Activated CD4-positive, alpha-beta T cell treated with anti-CD3 and anti-CD28 coated beads, Interleukin-2, amount 50 U/mL, for 48 hours (primary cell): ENCODE data around the gene FRAS1.

ENCODE experiments used
- DNase-seq, 2 experiments: peaks; one replicate each; pipeline ENCODE4 v3.0.0-alpha.2; 2020

FRAS1 gene

GRCh38 chr4:78337244-78338020 is 280.3 kb downstream of the FRAS1 start:
- DNase-seq: no peak

- no peak for DNase-seq
These were observed 285.0 kb downstream of the FRAS1 start for GRCh38 chr4:78342125-78342524.

GRCh38 chr4:78343682-78344081 is 286.6 kb downstream of the FRAS1 start:
- DNase-seq: no peak

GRCh38 chr4:78345237-78345636 is 288.1 kb downstream of the FRAS1 start:
- DNase-seq: no peak

- no peak for DNase-seq
These were observed 289.1 kb downstream of the FRAS1 start for GRCh38 chr4:78346222-78346621.

GRCh38 chr4:78347527-78347926 is 290.4 kb downstream of the FRAS1 start:
- DNase-seq: no peak

GRCh38 chr4:78353921-78354320 is 296.8 kb downstream of the FRAS1 start:
- no peak for DNase-seq

GRCh38 chr4:78354782-78355181 is 297.7 kb downstream of the FRAS1 start:
- DNase-seq: no peak

- DNase-seq: no peak
These were observed 298.2 kb downstream of the FRAS1 start for GRCh38 chr4:78355306-78355705.

GRCh38 chr4:78356251-78356786 is 299.2 kb downstream of the FRAS1 start:
- no peak for DNase-seq

- DNase-seq: no peak
These were observed 300.0 kb downstream of the FRAS1 start for GRCh38 chr4:78357122-78357521.

GRCh38 chr4:78360466-78360865 is 303.3 kb downstream of the FRAS1 start:
- no peak for DNase-seq

GRCh38 chr4:78361621-78362120 is 304.5 kb downstream of the FRAS1 start:
- no peak for DNase-seq

- no peak for DNase-seq
These were observed 305.2 kb downstream of the FRAS1 start for GRCh38 chr4:78362310-78362709.

- DNase-seq: no peak
These were observed 306.0 kb downstream of the FRAS1 start for GRCh38 chr4:78363031-78363570.

- no peak for DNase-seq
These were observed 312.6 kb downstream of the FRAS1 start for GRCh38 chr4:78369679-78370078.

- DNase-seq: no peak
These were observed 313.7 kb downstream of the FRAS1 start for GRCh38 chr4:78370631-78371372.

GRCh38 chr4:78372355-78372988 is 315.3 kb downstream of the FRAS1 start:
- DNase-seq: no peak

- DNase-seq: no peak
These were observed 320.4 kb downstream of the FRAS1 start for GRCh38 chr4:78377555-78377954.

GRCh38 chr4:78379040-78379439 is 321.9 kb downstream of the FRAS1 start:
- no peak for DNase-seq

- DNase-seq: no peak
These were observed 323.0 kb downstream of the FRAS1 start for GRCh38 chr4:78379991-78380729.

- no peak for DNase-seq
These were observed 329.6 kb downstream of the FRAS1 start for GRCh38 chr4:78386679-78387078.
